HEK293 (cell line): ENCODE measurements around the gene RNF44.

ENCODE experiments used
- CTCF ChIA-PET: fragments of 350-600 bp; formaldehyde crosslinking; extraction: SDS; loops from one replicate; lab custom pipeline; 2021; ENCODE audit warnings: antibody characterized with exemption; lab: Yijun Ruan, JAX
- POLR2A ChIA-PET: fragments of 300-600 bp; formaldehyde crosslinking; extraction: SDS; loops from one replicate; lab custom pipeline; 2020; ENCODE audit warnings: antibody characterized with exemption, inconsistent platforms; lab: Yijun Ruan, JAX
- H3K27ac ChIP-seq: fragments of 200-500 bp; sonication (Bioruptor generic); 2 replicates; pipeline ENCODE4 v1.5.1; 2014; ENCODE audit warnings: low read depth, low read length, control low read depth, inconsistent platforms; ENCODE audit errors: extremely low read depth
- H3K36me3 ChIP-seq, 2 experiments: fragments of 200-500 bp in 1 of 2; sonication (Bioruptor generic) in 1 of 2; 1 replicate in 1 of 2; 2 replicates in 1 of 2; pipeline ENCODE4 v1.5.1; 2014 to 2017; ENCODE audit warnings: inconsistent platforms in 2 of 2, low read length in 2 of 2; ENCODE audit not compliant: control insufficient read depth in 2 of 2, insufficient read depth in 1 of 2
- H3K4me1 ChIP-seq: fragments of 200-500 bp; sonication (Bioruptor generic); 2 replicates; pipeline ENCODE4 v1.5.1; 2014; ENCODE audit warnings: mild to moderate bottlenecking, low read length, inconsistent platforms; ENCODE audit not compliant: control insufficient read depth, insufficient read depth
- H3K4me3 ChIP-seq: 2 replicates; pipeline ENCODE4 v1.5.1; 2011; ENCODE audit warnings: low read depth, mild to moderate bottlenecking, control low read depth, low read length, moderate library complexity
- H3K9me3 ChIP-seq: fragments of 200-500 bp; sonication (Bioruptor generic); 2 replicates; pipeline ENCODE4 v1.5.1; 2014; ENCODE audit warnings: low read depth, low read length, inconsistent platforms; ENCODE audit not compliant: control insufficient read depth, insufficient read depth
- GLIS1 ChIP-seq: fragments of 450-650 bp; formaldehyde crosslinking; IDR thresholded peaks from 2 replicates; pipeline ENCODE4 v1.5.1; 2016; ENCODE audit warnings: missing biosample characterization, missing genetic modification characterization
- OSR2 ChIP-seq: fragments of 450-650 bp; formaldehyde crosslinking; IDR thresholded peaks from 2 replicates; pipeline ENCODE4 v1.5.1; 2016; ENCODE audit warnings: missing biosample characterization, missing genetic modification characterization
- PRDM1 ChIP-seq: fragments of 450-650 bp; formaldehyde crosslinking; IDR thresholded peaks from 2 replicates; pipeline ENCODE4; 2016; ENCODE audit warnings: missing biosample characterization, missing genetic modification characterization
- PRDM4 ChIP-seq: fragments of 450-650 bp; formaldehyde crosslinking; IDR thresholded peaks from 2 replicates; pipeline ENCODE4 v1.5.1; 2017; ENCODE audit warnings: missing biosample characterization, missing genetic modification characterization
- SCRT1 ChIP-seq: fragments of 450-650 bp; formaldehyde crosslinking; IDR thresholded peaks from 2 replicates; pipeline ENCODE4 v1.5.1; 2016; ENCODE audit warnings: missing biosample characterization, missing genetic modification characterization, borderline replicate concordance
- SETDB1 ChIP-seq: IDR thresholded peaks from one replicate; pipeline ENCODE4 v1.6.1; 2017; ENCODE audit warnings: mild to moderate bottlenecking, low read length, moderate library complexity, mixed read lengths; ENCODE audit not compliant: insufficient read length
- ZBTB44 ChIP-seq: fragments of 450-650 bp; IDR thresholded peaks from 2 replicates; pipeline ENCODE4 v1.5.1; 2018; ENCODE audit warnings: missing biosample characterization, mild to moderate bottlenecking, missing genetic modification characterization
- ZNF24 ChIP-seq: fragments of 450-650 bp; formaldehyde crosslinking; IDR thresholded peaks from 2 replicates; pipeline ENCODE4 v1.5.1; 2016; ENCODE audit warnings: missing biosample characterization, missing genetic modification characterization
- ZNF335 ChIP-seq: fragments of 450-650 bp; formaldehyde crosslinking; conservative IDR thresholded peaks from 2 replicates; pipeline ENCODE4 v1.5.1; 2016; ENCODE audit warnings: missing biosample characterization, missing genetic modification characterization
- ZNF354C ChIP-seq: fragments of 450-650 bp; formaldehyde crosslinking; IDR thresholded peaks from 2 replicates; pipeline ENCODE4 v1.5.1; 2016; ENCODE audit warnings: missing biosample characterization, missing genetic modification characterization, low read depth, borderline replicate concordance
- ZNF416 ChIP-seq: fragments of 450-650 bp; formaldehyde crosslinking; IDR thresholded peaks from 2 replicates; pipeline ENCODE4 v1.5.1; 2016; ENCODE audit warnings: missing biosample characterization, missing genetic modification characterization
- ZNF488 ChIP-seq: fragments of 450-650 bp; formaldehyde crosslinking; IDR thresholded peaks from 2 replicates; pipeline ENCODE4 v1.5.1; 2016; ENCODE audit warnings: missing biosample characterization, missing genetic modification characterization
- ZNF529 ChIP-seq: fragments of 450-650 bp; formaldehyde crosslinking; IDR thresholded peaks from 2 replicates; pipeline ENCODE4 v1.5.1; 2017; ENCODE audit warnings: missing genetic modification characterization, missing biosample characterization; ENCODE audit not compliant: insufficient replicate concordance
- ZNF555 ChIP-seq: fragments of 450-650 bp; formaldehyde crosslinking; conservative IDR thresholded peaks from 2 replicates; pipeline ENCODE4 v1.5.1; 2017; ENCODE audit warnings: missing biosample characterization, mild to moderate bottlenecking, missing genetic modification characterization, inconsistent platforms
- ZNF600 ChIP-seq: fragments of 450-650 bp; formaldehyde crosslinking; IDR thresholded peaks from 2 replicates; pipeline ENCODE4 v1.5.1; 2016; ENCODE audit warnings: missing biosample characterization, missing genetic modification characterization
- TF ChIP-seq, protein P1 (sequence below): fragments of 450-650 bp; formaldehyde crosslinking; IDR thresholded peaks from 2 replicates; pipeline ENCODE4 v1.5.1; 2016; ENCODE audit warnings: missing biosample characterization, missing genetic modification characterization, borderline replicate concordance
- TF ChIP-seq, protein P2 (sequence below): fragments of 450-650 bp; formaldehyde crosslinking; IDR thresholded peaks from 2 replicates; pipeline ENCODE4 v1.5.1; 2016; ENCODE audit warnings: missing biosample characterization, missing genetic modification characterization, borderline replicate concordance

The RNF44 gene

DNA sequence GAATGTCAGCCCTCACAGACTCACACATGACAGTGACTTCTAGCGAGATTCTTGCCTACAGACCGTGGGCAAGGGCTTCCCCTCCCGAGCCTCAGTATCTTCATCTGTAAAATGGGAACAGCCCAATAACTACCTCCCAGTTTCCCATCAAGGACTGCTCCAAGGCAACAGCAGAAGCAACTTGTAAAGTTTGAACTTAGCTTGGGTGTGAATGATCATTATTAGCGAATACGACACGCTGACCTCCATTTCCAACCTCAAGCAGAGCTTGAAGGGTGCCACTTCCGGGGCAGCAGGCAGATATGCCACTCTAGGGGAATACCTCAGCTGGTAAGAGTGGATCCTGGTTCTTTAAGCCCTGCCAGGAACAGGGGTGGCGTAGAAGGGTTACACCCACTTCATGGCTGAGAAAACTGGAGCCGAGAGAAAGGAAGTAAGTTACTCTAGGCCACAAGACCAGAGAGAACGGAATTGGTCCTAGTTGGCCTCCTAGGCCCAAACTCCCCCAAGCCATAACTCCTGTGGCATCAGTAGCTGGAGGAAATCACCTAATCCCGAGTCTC, 2.0 kb downstream of the RNF44 start:
- TF ChIP-seq OSR2 (tag by site-specific recombination) = no peak
- TF ChIP-seq SCRT1 (tag by site-specific recombination) = no peak
- TF ChIP-seq ZNF24 (tag by site-specific recombination) = 0 out of 2 replicates have a peak, but pooled peaks have one; percentile 33
- TF ChIP-seq, protein P1, sequence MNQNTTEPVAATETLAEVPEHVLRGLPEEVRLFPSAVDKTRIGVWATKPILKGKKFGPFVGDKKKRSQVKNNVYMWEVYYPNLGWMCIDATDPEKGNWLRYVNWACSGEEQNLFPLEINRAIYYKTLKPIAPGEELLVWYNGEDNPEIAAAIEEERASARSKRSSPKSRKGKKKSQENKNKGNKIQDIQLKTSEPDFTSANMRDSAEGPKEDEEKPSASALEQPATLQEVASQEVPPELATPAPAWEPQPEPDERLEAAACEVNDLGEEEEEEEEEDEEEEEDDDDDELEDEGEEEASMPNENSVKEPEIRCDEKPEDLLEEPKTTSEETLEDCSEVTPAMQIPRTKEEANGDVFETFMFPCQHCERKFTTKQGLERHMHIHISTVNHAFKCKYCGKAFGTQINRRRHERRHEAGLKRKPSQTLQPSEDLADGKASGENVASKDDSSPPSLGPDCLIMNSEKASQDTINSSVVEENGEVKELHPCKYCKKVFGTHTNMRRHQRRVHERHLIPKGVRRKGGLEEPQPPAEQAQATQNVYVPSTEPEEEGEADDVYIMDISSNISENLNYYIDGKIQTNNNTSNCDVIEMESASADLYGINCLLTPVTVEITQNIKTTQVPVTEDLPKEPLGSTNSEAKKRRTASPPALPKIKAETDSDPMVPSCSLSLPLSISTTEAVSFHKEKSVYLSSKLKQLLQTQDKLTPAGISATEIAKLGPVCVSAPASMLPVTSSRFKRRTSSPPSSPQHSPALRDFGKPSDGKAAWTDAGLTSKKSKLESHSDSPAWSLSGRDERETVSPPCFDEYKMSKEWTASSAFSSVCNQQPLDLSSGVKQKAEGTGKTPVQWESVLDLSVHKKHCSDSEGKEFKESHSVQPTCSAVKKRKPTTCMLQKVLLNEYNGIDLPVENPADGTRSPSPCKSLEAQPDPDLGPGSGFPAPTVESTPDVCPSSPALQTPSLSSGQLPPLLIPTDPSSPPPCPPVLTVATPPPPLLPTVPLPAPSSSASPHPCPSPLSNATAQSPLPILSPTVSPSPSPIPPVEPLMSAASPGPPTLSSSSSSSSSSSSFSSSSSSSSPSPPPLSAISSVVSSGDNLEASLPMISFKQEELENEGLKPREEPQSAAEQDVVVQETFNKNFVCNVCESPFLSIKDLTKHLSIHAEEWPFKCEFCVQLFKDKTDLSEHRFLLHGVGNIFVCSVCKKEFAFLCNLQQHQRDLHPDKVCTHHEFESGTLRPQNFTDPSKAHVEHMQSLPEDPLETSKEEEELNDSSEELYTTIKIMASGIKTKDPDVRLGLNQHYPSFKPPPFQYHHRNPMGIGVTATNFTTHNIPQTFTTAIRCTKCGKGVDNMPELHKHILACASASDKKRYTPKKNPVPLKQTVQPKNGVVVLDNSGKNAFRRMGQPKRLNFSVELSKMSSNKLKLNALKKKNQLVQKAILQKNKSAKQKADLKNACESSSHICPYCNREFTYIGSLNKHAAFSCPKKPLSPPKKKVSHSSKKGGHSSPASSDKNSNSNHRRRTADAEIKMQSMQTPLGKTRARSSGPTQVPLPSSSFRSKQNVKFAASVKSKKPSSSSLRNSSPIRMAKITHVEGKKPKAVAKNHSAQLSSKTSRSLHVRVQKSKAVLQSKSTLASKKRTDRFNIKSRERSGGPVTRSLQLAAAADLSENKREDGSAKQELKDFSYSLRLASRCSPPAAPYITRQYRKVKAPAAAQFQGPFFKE (tag by site-specific recombination) = no peak
- no peak for TF ChIP-seq ZNF354C (tag by site-specific recombination)
- no peak for TF ChIP-seq PRDM1
- no peak for TF ChIP-seq PRDM4 (tag by site-specific recombination)
- TF ChIP-seq, all 188 proteins: peak for 1
- Histone ChIP-seq H3K27ac (no peak overlapping the region), H3K36me3 (peaks cover 0 to 27% of the 10 kb centered on the region in 2 experiments; a peak in 1 of 3 replicates), H3K4me3 (0 out of 2 replicates have a peak overlapping the region, but pooled peaks have one; percentile 82), H3K4me1 (0 out of 2 replicates have a peak, but pooled peaks cover 8% of the 10 kb centered on the region), H3K9me3 (no peaks in the 10 kb centered on the region)
- ChIA-PET CTCF (interaction anchor here (0.9 to 1.2 kb wide), 2 partner anchors 44 to 120 kb away, joined by 3 read pairs; no protein-coding TSS in a partner anchor), POLR2A (interaction anchor here (0.5 to 1.0 kb wide), 4 partner anchors 9 to 119 kb away, joined by 3 to 7 read pairs (median 4); partner anchors contain the start of gene CLTB)

DNA sequence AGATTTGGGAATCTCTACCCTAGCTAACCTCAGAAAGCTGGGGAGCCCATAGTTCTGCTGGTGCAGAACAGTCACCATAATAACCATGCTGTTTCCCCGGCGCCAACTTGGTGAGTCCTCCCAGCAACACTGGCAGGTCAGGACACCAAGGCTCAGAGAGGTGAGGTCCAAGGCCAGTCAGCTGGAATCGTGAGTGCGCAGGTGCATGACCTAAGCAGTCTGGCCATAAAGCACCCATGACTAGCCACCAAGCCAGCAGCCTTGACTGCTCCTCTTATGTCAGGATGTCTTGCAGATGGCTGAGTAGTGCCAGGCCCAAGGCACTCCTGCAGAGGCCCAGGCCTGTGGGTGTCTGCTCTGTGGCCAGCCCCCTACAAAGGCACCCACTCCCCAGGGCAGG, 2.6 kb downstream of the RNF44 start:
- 0 out of 2 replicates have a peak, but pooled peaks cover 8% of the 10 kb centered on the region for H3K4me1 ChIP-seq
- TF ChIP-seq GLIS1 (peak; percentile 72), ZNF488 (tag by site-specific recombination) (no peak), ZBTB44 (no peak), SETDB1 (no peak), ZNF416 (tag by site-specific recombination) (no peak), ZNF555 (tag by site-specific recombination) (no peak), ZNF600 (tag by site-specific recombination) (peak; percentile 53), ZNF529 (tag by site-specific recombination) (no peak), SCRT1 (tag by site-specific recombination) (no peak), ZNF335 (tag by site-specific recombination) (no peak)
- TF ChIP-seq, protein P2, sequence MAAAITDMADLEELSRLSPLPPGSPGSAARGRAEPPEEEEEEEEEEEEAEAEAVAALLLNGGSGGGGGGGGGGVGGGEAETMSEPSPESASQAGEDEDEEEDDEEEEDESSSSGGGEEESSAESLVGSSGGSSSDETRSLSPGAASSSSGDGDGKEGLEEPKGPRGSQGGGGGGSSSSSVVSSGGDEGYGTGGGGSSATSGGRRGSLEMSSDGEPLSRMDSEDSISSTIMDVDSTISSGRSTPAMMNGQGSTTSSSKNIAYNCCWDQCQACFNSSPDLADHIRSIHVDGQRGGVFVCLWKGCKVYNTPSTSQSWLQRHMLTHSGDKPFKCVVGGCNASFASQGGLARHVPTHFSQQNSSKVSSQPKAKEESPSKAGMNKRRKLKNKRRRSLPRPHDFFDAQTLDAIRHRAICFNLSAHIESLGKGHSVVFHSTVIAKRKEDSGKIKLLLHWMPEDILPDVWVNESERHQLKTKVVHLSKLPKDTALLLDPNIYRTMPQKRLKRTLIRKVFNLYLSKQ (tag by site-specific recombination) = no peak
- H3K9me3 ChIP-seq = no peaks in the 10 kb centered on the region
- H3K4me3 ChIP-seq = no peak overlapping the region
- no peak overlapping the region for H3K27ac ChIP-seq
- POLR2A ChIA-PET = interaction anchor here (0.5 to 0.8 kb wide), 2 partner anchors 9 to 74 kb away, joined by 3 to 5 read pairs; no protein-coding TSS in a partner anchor
- CTCF ChIA-PET = interaction anchor here (1.2 to 1.4 kb wide), 2 partner anchors 8 to 119 kb away, joined by 3 to 9 read pairs; no protein-coding TSS in a partner anchor
- H3K36me3 ChIP-seq = peaks cover 0 to 29% of the 10 kb centered on the region in 2 experiments; a peak in 1 of 3 replicates
